Parathyroid adenoma (tissue), 2 donors: ENCODE measurements around the gene NFIB.

Experiments
- H2AFZ ChIP-seq: fragments of 300-600 bp; sonication (generic); one replicate; pipeline ENCODE4 v1.7.0; 2017; ENCODE audit warnings: antibody characterized with exemption, mild to moderate bottlenecking
- H3K27ac ChIP-seq: fragments of 300-600 bp; sonication (generic); one replicate; pipeline ENCODE4 v1.7.0; 2017
- H3K27me3 ChIP-seq: fragments of 300-600 bp; sonication (generic); one replicate; pipeline ENCODE4 v1.7.0; 2017; ENCODE audit warnings: low read length; ENCODE audit not compliant: control insufficient read depth, insufficient read depth
- H3K36me3 ChIP-seq: fragments of 300-600 bp; sonication (generic); one replicate; pipeline ENCODE4 v1.7.0; 2017; ENCODE audit warnings: low read length; ENCODE audit not compliant: control insufficient read depth, insufficient read depth
- H3K4me1 ChIP-seq: fragments of 300-600 bp; sonication (generic); one replicate; pipeline ENCODE4 v1.7.0; 2017; ENCODE audit warnings: control low read depth
- H3K4me2 ChIP-seq: fragments of 300-600 bp; sonication (generic); one replicate; pipeline ENCODE4 v1.7.0; 2017; ENCODE audit warnings: low read length
- H3K4me3 ChIP-seq: fragments of 300-600 bp; sonication (generic); one replicate; pipeline ENCODE4 v1.7.0; 2017; ENCODE audit warnings: low read depth, low read length
- H3K79me2 ChIP-seq: fragments of 300-600 bp; sonication (generic); one replicate; pipeline ENCODE4 v1.7.0; 2017; ENCODE audit warnings: control low read depth
- H3K9ac ChIP-seq: fragments of 300-600 bp; sonication (generic); one replicate; pipeline ENCODE4 v1.7.0; 2017; ENCODE audit warnings: mild to moderate bottlenecking
- H3K9me3 ChIP-seq: fragments of 300-600 bp; sonication (generic); one replicate; pipeline ENCODE4 v1.7.0; 2017; ENCODE audit warnings: low read length; ENCODE audit not compliant: control insufficient read depth
- TF ChIP-seq, protein P1 (sequence below): fragments of 300-600 bp; sonication (generic); IDR thresholded peaks from one replicate; pipeline ENCODE4 v1.7.0; 2017; ENCODE audit warnings: antibody characterized with exemption, mild to moderate bottlenecking
- donor health status: primary hyperparathyroidism.

NFIB gene

DNA sequence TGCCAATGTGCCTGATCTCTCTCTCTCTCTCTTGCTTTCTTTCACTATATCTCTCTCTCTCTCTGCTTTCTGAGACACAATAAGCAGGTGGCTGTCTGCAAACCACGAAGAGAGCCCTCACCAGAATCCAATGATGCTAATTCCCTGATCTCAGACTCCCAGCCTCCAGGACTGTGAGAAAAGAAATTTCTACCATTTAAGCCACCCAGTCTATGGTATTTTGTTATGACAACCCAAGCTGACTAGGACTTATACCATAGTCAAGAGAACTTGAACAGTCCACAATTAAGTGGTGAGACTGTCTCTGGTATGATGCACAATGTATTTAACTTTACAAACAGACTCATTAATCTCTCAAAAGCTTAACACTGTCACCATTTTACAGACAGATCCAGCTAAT is 67.0 kb downstream of the NFIB start:
- H3K27ac ChIP-seq, result no peak overlapping the region
- peaks cover 3% of the 10 kb centered on the region for H3K4me1 ChIP-seq
- H3K9me3 ChIP-seq, result no peaks in the 10 kb centered on the region

GRCh38 chr9:14245901-14246525 is 67.9 kb downstream of the NFIB start:
- Histone ChIP-seq H3K27me3 (no peaks in the 10 kb centered on the region), H3K79me2 (no peaks in the 10 kb centered on the region), H3K9me3 (no peaks in the 10 kb centered on the region), H3K4me1 (no peaks in the 10 kb centered on the region), H3K4me2 (no peak overlapping the region), H3K9ac (no peak overlapping the region), H3K27ac (no peak overlapping the region), H3K4me3 (no peak overlapping the region), H2AFZ (no peak overlapping the region), H3K36me3 (no peaks in the 10 kb centered on the region)
- TF ChIP-seq, protein P1, sequence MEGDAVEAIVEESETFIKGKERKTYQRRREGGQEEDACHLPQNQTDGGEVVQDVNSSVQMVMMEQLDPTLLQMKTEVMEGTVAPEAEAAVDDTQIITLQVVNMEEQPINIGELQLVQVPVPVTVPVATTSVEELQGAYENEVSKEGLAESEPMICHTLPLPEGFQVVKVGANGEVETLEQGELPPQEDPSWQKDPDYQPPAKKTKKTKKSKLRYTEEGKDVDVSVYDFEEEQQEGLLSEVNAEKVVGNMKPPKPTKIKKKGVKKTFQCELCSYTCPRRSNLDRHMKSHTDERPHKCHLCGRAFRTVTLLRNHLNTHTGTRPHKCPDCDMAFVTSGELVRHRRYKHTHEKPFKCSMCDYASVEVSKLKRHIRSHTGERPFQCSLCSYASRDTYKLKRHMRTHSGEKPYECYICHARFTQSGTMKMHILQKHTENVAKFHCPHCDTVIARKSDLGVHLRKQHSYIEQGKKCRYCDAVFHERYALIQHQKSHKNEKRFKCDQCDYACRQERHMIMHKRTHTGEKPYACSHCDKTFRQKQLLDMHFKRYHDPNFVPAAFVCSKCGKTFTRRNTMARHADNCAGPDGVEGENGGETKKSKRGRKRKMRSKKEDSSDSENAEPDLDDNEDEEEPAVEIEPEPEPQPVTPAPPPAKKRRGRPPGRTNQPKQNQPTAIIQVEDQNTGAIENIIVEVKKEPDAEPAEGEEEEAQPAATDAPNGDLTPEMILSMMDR, result no peak

More for the DNA sequence above, 67.0 kb downstream of the NFIB start:
- H3K36me3 ChIP-seq, result no peaks in the 10 kb centered on the region
- no peak overlapping the region for H3K4me2 ChIP-seq
- TF ChIP-seq, protein P1, result no peak
- H3K9ac ChIP-seq, result no peak overlapping the region
- H3K4me3 ChIP-seq, result no peak overlapping the region
- H3K27me3 ChIP-seq, result no peaks in the 10 kb centered on the region
- no peak overlapping the region for H2AFZ ChIP-seq
- no peaks in the 10 kb centered on the region for H3K79me2 ChIP-seq

DNA sequence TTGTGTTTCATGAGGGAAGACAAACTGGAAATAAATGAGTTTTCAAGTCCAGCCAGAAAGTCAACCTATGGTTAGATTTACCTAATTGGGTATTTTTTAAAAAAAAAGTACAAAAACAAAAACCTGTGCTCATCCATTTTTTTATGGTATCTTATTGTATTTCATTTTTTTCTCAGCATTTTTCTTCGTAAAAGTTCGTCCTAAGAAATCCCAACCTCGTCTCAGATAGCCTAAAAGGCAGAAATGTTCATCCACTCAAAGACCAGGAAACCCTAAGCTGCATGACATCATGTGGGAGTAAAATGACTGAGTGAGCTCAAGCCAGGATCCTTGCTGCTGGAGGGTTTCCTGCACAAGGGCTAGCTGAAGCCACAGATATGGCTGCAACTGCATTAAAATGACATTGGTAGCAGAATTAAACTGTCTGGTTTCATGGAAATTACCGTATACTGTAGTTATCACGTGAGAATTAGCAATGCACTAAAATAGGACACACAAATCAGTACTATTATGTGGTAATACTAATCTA is 70.4 kb downstream of the NFIB start:
- no peaks in the 10 kb centered on the region for H3K4me1 ChIP-seq
- H3K9ac ChIP-seq, result no peak overlapping the region
- H2AFZ ChIP-seq, result no peak overlapping the region
- H3K27ac ChIP-seq, result no peak overlapping the region
- H3K4me3 ChIP-seq, result no peak overlapping the region
- H3K27me3 ChIP-seq, result no peaks in the 10 kb centered on the region
- no peaks in the 10 kb centered on the region for H3K9me3 ChIP-seq
- H3K79me2 ChIP-seq, result no peaks in the 10 kb centered on the region
- TF ChIP-seq, protein P1, result no peak
- no peaks in the 10 kb centered on the region for H3K36me3 ChIP-seq
- H3K4me2 ChIP-seq, result no peak overlapping the region

GRCh38 chr9:14242150-14242805 is 71.7 kb downstream of the NFIB start:
- H3K9ac ChIP-seq, result no peak overlapping the region
- no peaks in the 10 kb centered on the region for H3K79me2 ChIP-seq
- no peaks in the 10 kb centered on the region for H3K27me3 ChIP-seq
- no peaks in the 10 kb centered on the region for H3K4me1 ChIP-seq
- H3K36me3 ChIP-seq, result no peaks in the 10 kb centered on the region
- H3K9me3 ChIP-seq, result no peaks in the 10 kb centered on the region
- TF ChIP-seq, protein P1, result no peak
- H2AFZ ChIP-seq, result no peak overlapping the region
- no peak overlapping the region for H3K4me2 ChIP-seq
- H3K4me3 ChIP-seq, result no peak overlapping the region
- H3K27ac ChIP-seq, result no peak overlapping the region
